Vagina (tissue), 2 donors: ENCODE measurements around the gene JPH4. TPM values are rescaled to one million over a fixed set of nuclear protein-coding genes. Genes with fewer than 3 reads are reported as not detected.

Experiments
- DNase-seq, 2 donors: peaks; one replicate each; pipeline ENCODE4 v3.0.0-alpha.2; 2017; ENCODE audit errors: extremely low spot score in 2 of 2
- H3K27ac ChIP-seq: fragments of 200-600 bp; sonication (generic); one replicate; pipeline ENCODE4 v1.5.1; 2019
- H3K27me3 ChIP-seq: fragments of 200-600 bp; sonication (generic); one replicate; pipeline ENCODE4 v1.5.1; 2019
- H3K36me3 ChIP-seq, 2 donors: fragments of 200-600 bp; sonication (generic); one replicate each; pipeline ENCODE4 v1.5.1; 2017 to 2019
- H3K4me1 ChIP-seq: fragments of 200-600 bp; sonication (generic); one replicate; pipeline ENCODE4 v1.5.1; 2019
- H3K4me3 ChIP-seq, 2 donors: fragments of 200-600 bp; sonication (generic); 1 replicate in 1 of 2; 2 replicates in 1 of 2; pipeline ENCODE4 v1.5.1; 2016 to 2019
- H3K9me3 ChIP-seq: fragments of 200-600 bp; sonication (generic); one replicate; pipeline ENCODE4 v1.5.1; 2019
- POLR2A ChIP-seq, 2 donors: fragments of 450-650 bp; IDR thresholded peaks; one replicate each; pipeline ENCODE4 v1.6.1; 2017; ENCODE audit warnings: antibody characterized with exemption in 2 of 2, mild to moderate bottlenecking in 2 of 2, moderate library complexity in 2 of 2
- POLR2AphosphoS5 ChIP-seq, 2 donors: sonication (generic); formaldehyde crosslinking; IDR thresholded peaks; one replicate each; pipeline ENCODE4 v1.9.0; 2017; ENCODE audit warnings: antibody characterized with exemption in 2 of 2, mild to moderate bottlenecking in 2 of 2, low read depth in 1 of 2; ENCODE audit not compliant: insufficient read depth in 1 of 2
- intact Hi-C: fragments of 100-400 bp; cut with DNase I; formaldehyde crosslinking; loops from one replicate; pipeline ENCODE4 v1.15.1; 2023
- total RNA-seq: library from RNA; depleted of rRNA; stranded (reverse); fragments of >200 nt; gene quantifications from one replicate; pipeline ENCODE4 v1.2.3, GENCODE V29; 2016
- TF ChIP-seq, protein P1 (sequence below), 3 experiments: fragments of 450-650 bp in 2 of 3; fragments of 200-600 bp in 1 of 3; sonication (generic) in 1 of 3; IDR thresholded peaks; one replicate each; pipeline ENCODE4 v1.5.1; 2017 to 2019; ENCODE audit warnings: antibody characterized with exemption in 3 of 3, mild to moderate bottlenecking in 2 of 3, moderate library complexity in 2 of 3

The JPH4 gene
- total RNA-seq, 1 donor from 2014 or later = 10.6 TPM

DNA sequence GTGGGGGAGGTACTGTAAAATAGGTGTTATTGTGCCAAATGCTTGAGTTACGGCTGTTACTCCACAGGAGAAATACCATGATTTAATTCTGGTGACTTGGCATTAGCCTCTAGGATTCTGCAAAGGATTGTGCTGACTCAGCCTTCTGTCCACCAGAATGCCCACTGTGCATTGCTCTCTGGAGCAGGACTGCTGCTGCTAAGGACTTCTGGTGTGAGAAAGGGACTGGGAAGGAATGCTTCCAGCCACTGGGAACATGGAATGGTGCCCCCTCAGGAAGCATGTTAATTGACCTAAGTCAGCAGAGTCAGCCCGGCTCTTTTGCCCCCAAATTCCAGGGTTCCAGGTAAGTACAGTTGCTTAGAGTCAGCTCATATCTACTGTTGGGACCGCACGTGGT, 59.9 kb downstream of the JPH4 start:
- Histone ChIP-seq H3K4me1 (no peaks in the 10 kb centered on the region), H3K27me3 (no peaks in the 10 kb centered on the region), H3K36me3 (no peaks in the 10 kb centered on the region), H3K27ac (no peak overlapping the region), H3K4me3 (no peak overlapping the region), H3K9me3 (no peaks in the 10 kb centered on the region)
- no peak for DNase-seq
- TF ChIP-seq, protein P1, sequence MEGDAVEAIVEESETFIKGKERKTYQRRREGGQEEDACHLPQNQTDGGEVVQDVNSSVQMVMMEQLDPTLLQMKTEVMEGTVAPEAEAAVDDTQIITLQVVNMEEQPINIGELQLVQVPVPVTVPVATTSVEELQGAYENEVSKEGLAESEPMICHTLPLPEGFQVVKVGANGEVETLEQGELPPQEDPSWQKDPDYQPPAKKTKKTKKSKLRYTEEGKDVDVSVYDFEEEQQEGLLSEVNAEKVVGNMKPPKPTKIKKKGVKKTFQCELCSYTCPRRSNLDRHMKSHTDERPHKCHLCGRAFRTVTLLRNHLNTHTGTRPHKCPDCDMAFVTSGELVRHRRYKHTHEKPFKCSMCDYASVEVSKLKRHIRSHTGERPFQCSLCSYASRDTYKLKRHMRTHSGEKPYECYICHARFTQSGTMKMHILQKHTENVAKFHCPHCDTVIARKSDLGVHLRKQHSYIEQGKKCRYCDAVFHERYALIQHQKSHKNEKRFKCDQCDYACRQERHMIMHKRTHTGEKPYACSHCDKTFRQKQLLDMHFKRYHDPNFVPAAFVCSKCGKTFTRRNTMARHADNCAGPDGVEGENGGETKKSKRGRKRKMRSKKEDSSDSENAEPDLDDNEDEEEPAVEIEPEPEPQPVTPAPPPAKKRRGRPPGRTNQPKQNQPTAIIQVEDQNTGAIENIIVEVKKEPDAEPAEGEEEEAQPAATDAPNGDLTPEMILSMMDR (IDR thresholded peaks at IDR 0.05) = no peak
- TF ChIP-seq POLR2AphosphoS5 (IDR thresholded peaks at IDR 0.05; ENCODE audit: insufficient read depth in 1 of 2, low read depth in 1 of 2) (no peak), POLR2A (IDR thresholded peaks at IDR 0.05) (no peak)
- intact Hi-C loops = no loop called here

Other genes starting within 250 kb of the JPH4 start
- 37.8 TPM for gene SLC22A17, start 225.9 kb downstream of the JPH4 start, total RNA-seq
- 32.4 TPM for gene EFS, start 213.6 kb downstream of the JPH4 start, total RNA-seq
- not detected for gene IL25, start 206.0 kb downstream of the JPH4 start, total RNA-seq
- gene CMTM5, start 201.7 kb downstream of the JPH4 start, total RNA-seq = not detected
- not detected for gene MYH6, start 170.5 kb downstream of the JPH4 start, total RNA-seq
- not detected for gene MYH7, start 143.1 kb downstream of the JPH4 start, total RNA-seq
- 47.1 TPM for gene NGDN, start 109.1 kb downstream of the JPH4 start, total RNA-seq
- 0.74 TPM for gene ZFHX2, start 27.0 kb downstream of the JPH4 start, total RNA-seq
- gene THTPA, start 22.5 kb downstream of the JPH4 start, total RNA-seq = 15.0 TPM
- 122 TPM for gene AP1G2, start 11.0 kb downstream of the JPH4 start, total RNA-seq
- 0.25 TPM for gene DHRS2, start 57.6 kb upstream of the JPH4 start, total RNA-seq